ENCODE results near the gene SLC5A4. TPM values are rescaled to one million over a fixed set of nuclear protein-coding genes. Genes with fewer than 3 reads are reported as not detected.

SLC5A4 gene
- total RNA-seq, 2 donors from 2014 or later = 0.32 to 0.43 TPM

- DNase-seq (ENCODE audit: low spot score) = no peak
- intact Hi-C loops (cut with DNase I) = no loop called here
These were observed 17.2 kb downstream of the SLC5A4 start for GRCh38 chr22:32237906-32238305.

GRCh38 chr22:32236970-32237369, 18.2 kb downstream of the SLC5A4 start:
- DNase-seq (ENCODE audit: low spot score) = no peak
- intact Hi-C loops (cut with DNase I) = no loop called here

- DNase-seq (ENCODE audit: low spot score) = no peak
- intact Hi-C loops (cut with DNase I) = no loop called here
These were observed 22.1 kb downstream of the SLC5A4 start for GRCh38 chr22:32233091-32233490.

- no peak for DNase-seq (ENCODE audit: low spot score)
- intact Hi-C loops (cut with DNase I) = no loop called here
These were observed 22.8 kb downstream of the SLC5A4 start for GRCh38 chr22:32232191-32232830.

GRCh38 chr22:32226326-32227104, 28.6 kb downstream of the SLC5A4 start:
- DNase-seq (ENCODE audit: low spot score) = no peak
- intact Hi-C loops (cut with DNase I) = no loop called here

- no peak for DNase-seq (ENCODE audit: low spot score)
- intact Hi-C loops (cut with DNase I) = no loop called here
These were observed 32.2 kb downstream of the SLC5A4 start for GRCh38 chr22:32222991-32223390.

- intact Hi-C loops (cut with DNase I) = no loop called here
- no peak for DNase-seq (ENCODE audit: low spot score)
These were observed 36.1 kb downstream of the SLC5A4 start for GRCh38 chr22:32219026-32219425.

GRCh38 chr22:32218470-32218869, 36.7 kb downstream of the SLC5A4 start:
- no peak for DNase-seq (ENCODE audit: low spot score)
- intact Hi-C loops (cut with DNase I) = no loop called here

GRCh38 chr22:32217465-32217864, 37.7 kb downstream of the SLC5A4 start:
- intact Hi-C loops (cut with DNase I) = no loop called here
- no peak for DNase-seq (ENCODE audit: low spot score)

GRCh38 chr22:32216911-32217310, 38.2 kb downstream of the SLC5A4 start:
- no peak for DNase-seq (ENCODE audit: low spot score)
- intact Hi-C loops (cut with DNase I) = no loop called here

GRCh38 chr22:32211011-32211410, 44.1 kb downstream of the SLC5A4 start:
- intact Hi-C loops (cut with DNase I) = no loop called here
- DNase-seq (ENCODE audit: low spot score) = no peak

GRCh38 chr22:32208681-32209080, 46.5 kb downstream of the SLC5A4 start:
- intact Hi-C loops (cut with DNase I) = no loop called here
- no peak for DNase-seq (ENCODE audit: low spot score)

- intact Hi-C loops (cut with DNase I) = no loop called here
- DNase-seq (ENCODE audit: low spot score) = no peak
These were observed 47.1 kb downstream of the SLC5A4 start for GRCh38 chr22:32207971-32208480.

GRCh38 chr22:32206774-32207758, 48.1 kb downstream of the SLC5A4 start:
- intact Hi-C loops (cut with DNase I) = no loop called here
- DNase-seq (ENCODE audit: low spot score) = no peak

GRCh38 chr22:32205974-32206773, 49.0 kb downstream of the SLC5A4 start:
- no peak for DNase-seq (ENCODE audit: low spot score)
- intact Hi-C loops (cut with DNase I) = no loop called here

GRCh38 chr22:32204856-32205722, 50.1 kb downstream of the SLC5A4 start, which contains the start of gene RFPL2:
TSS of gene RFPL2 (minus strand) at chr22:32205073. CDS start at chr22:32202451, 2,622 bp downstream.
- intact Hi-C loops (cut with DNase I) = no loop called here
- no peak for DNase-seq (ENCODE audit: low spot score)

- intact Hi-C loops (cut with DNase I) = no loop called here
- DNase-seq (ENCODE audit: low spot score) = no peak
These were observed 50.9 kb downstream of the SLC5A4 start for GRCh38 chr22:32204040-32204855.

Data from posterior vena cava (tissue), 2 donors.